HCT116 (cell line): ENCODE data around the gene PACRG. TPM values are rescaled to one million over a fixed set of nuclear protein-coding genes. Genes with fewer than 3 reads are reported as not detected.

ENCODE experiments used
- ATAC-seq: fragments of 200-7000 bp; cut with Tn5 transposase; 2 replicates; pipeline ENCODE4 v1.9.1; 2020; ENCODE audit warnings: mild to moderate bottlenecking, moderate library complexity
- BruUV-seq: library from RNA; stranded (reverse); fragments of 400-500 nt; replicated peaks from 2 replicates; lab custom pipeline; 2021; lab: Mats Ljungman, UMichigan
- CTCF ChIA-PET: fragments of 300-600 bp; sonication (Branson Sonifier 250); formaldehyde crosslinking; loops from one replicate; lab custom pipeline; 2021; ENCODE audit warnings: antibody characterized with exemption; lab: Charles Lee
- POLR2A ChIA-PET: fragments of 300-600, 350-600 bp; sonication (Branson Sonifier 250); formaldehyde crosslinking; loops from one replicate; lab custom pipeline; 2021; ENCODE audit warnings: antibody characterized with exemption; lab: Charles Lee
- RAD21 ChIA-PET, 2 experiments: fragments of 300-600 bp; sonication (Branson Sonifier 250); formaldehyde crosslinking; loops; one replicate each; lab custom pipeline; 2023; ENCODE audit warnings: low total read pairs in 2 of 2; ENCODE audit not compliant: uncharacterized antibody in 2 of 2, unreplicated experiment in 2 of 2, low non-redundant PET in 1 of 2; lab: Charles Lee
- DNase-seq: peaks from one replicate; pipeline ENCODE4 v3.0.0-alpha.2; 2010; ENCODE audit warnings: low read depth, low spot score
- H2AFZ ChIP-seq: fragments of 200-600 bp; shearing (Covaris generic), sonication (generic); 2 replicates; pipeline ENCODE4 v1.6.1; 2017; ENCODE audit warnings: low read depth, mixed run types, mixed read lengths, antibody characterized with exemption, low read length; ENCODE audit not compliant: poor library complexity, severe bottlenecking
- H3K27ac ChIP-seq: 2 replicates; pipeline ENCODE4 v1.5.1; 2012; ENCODE audit warnings: low read depth, low read length
- H3K27me3 ChIP-seq: fragments of 200-600 bp; sonication (generic); 2 replicates; pipeline ENCODE4 v1.6.1; 2016; ENCODE audit warnings: mixed run types, low read length, mixed read lengths; ENCODE audit not compliant: insufficient read depth
- H3K36me3 ChIP-seq, 2 experiments: fragments of 200-500 bp in 1 of 2; fragments of 200-600 bp in 1 of 2; sonication (Bioruptor generic) in 1 of 2; sonication (generic) in 1 of 2; 2 replicates each; pipeline versions ENCODE4 v1.5.1 to v1.6.1; 2014 to 2016; ENCODE audit warnings: low read length in 2 of 2, inconsistent platforms in 1 of 2, mixed read lengths in 1 of 2, mixed run types in 1 of 2; ENCODE audit not compliant: insufficient read depth in 2 of 2, control insufficient read depth in 1 of 2
- H3K4me1 ChIP-seq, 2 experiments: fragments of 200-600 bp in 1 of 2; sonication (generic) in 1 of 2; 2 replicates each; pipeline versions ENCODE4 v1.5.1 to v1.6.1; 2012 to 2017; ENCODE audit warnings: low read length in 2 of 2, inconsistent platforms in 1 of 2, mild to moderate bottlenecking in 1 of 2, mixed read lengths in 1 of 2, mixed run types in 1 of 2, moderate library complexity in 1 of 2; ENCODE audit not compliant: insufficient read depth in 2 of 2, control insufficient read depth in 1 of 2
- H3K4me2 ChIP-seq: fragments of 200-600 bp; sonication (generic); 2 replicates; pipeline ENCODE4 v1.6.1; 2017; ENCODE audit warnings: mixed run types, low read length, mixed read lengths
- H3K4me3 ChIP-seq, 2 experiments: fragments of 200-600 bp in 1 of 2; sonication (generic) in 1 of 2; replicated peaks in 1 of 2; 2 replicates each; pipeline ENCODE4 v1.5.1; 2011 to 2016; ENCODE audit warnings: low read length in 2 of 2, control low read depth in 1 of 2, low read depth in 1 of 2, mild to moderate bottlenecking in 1 of 2, mixed read lengths in 1 of 2, mixed run types in 1 of 2
- H3K79me2 ChIP-seq: fragments of 200-600 bp; sonication (generic); 2 replicates; pipeline ENCODE4 v1.6.1; 2017; ENCODE audit warnings: mild to moderate bottlenecking, mixed run types, low read length, moderate library complexity, mixed read lengths; ENCODE audit not compliant: insufficient read depth
- H3K9ac ChIP-seq: fragments of 200-600 bp; sonication (generic); 2 replicates; pipeline ENCODE4 v1.6.1; 2016; ENCODE audit warnings: low read length, mixed read lengths
- H3K9me2 ChIP-seq: fragments of 200-600 bp; sonication (generic), shearing (Covaris generic); 2 replicates; pipeline ENCODE4 v1.6.1; 2017; ENCODE audit warnings: mixed run types, mild to moderate bottlenecking, moderate library complexity; ENCODE audit not compliant: insufficient read depth
- H3K9me3 ChIP-seq, 2 experiments: fragments of 200-500 bp in 1 of 2; fragments of 200-600 bp in 1 of 2; sonication (Bioruptor generic) in 1 of 2; sonication (generic) in 1 of 2; 2 replicates each; pipeline ENCODE4 v1.6.1; 2014 to 2017; ENCODE audit warnings: low read length in 2 of 2, mixed read lengths in 2 of 2, inconsistent platforms in 1 of 2, low read depth in 1 of 2, mild to moderate bottlenecking in 1 of 2, mixed run types in 1 of 2, moderate library complexity in 1 of 2; ENCODE audit not compliant: control insufficient read depth in 1 of 2, insufficient read depth in 1 of 2
- H4K20me1 ChIP-seq: fragments of 200-600 bp; sonication (generic), shearing (Covaris generic); 2 replicates; pipeline ENCODE4 v1.6.1; 2017; ENCODE audit warnings: mixed run types, mild to moderate bottlenecking, moderate library complexity; ENCODE audit not compliant: insufficient read depth
- CBX3 ChIP-seq: IDR thresholded peaks from 2 replicates; pipeline ENCODE4 v1.6.1; 2012; ENCODE audit warnings: low read depth
- CEBPB ChIP-seq: IDR thresholded peaks from 2 replicates; pipeline ENCODE4 v1.6.1; 2012; ENCODE audit warnings: low read depth
- EGR1 ChIP-seq: IDR thresholded peaks from 2 replicates; pipeline ENCODE4 v1.6.1; 2012; ENCODE audit warnings: low read depth
- ELF1 ChIP-seq: IDR thresholded peaks from 2 replicates; pipeline ENCODE4 v1.6.1; 2012; ENCODE audit warnings: low read depth, borderline replicate concordance
- FOSL1 ChIP-seq: IDR thresholded peaks from 2 replicates; pipeline ENCODE4 v1.6.1; 2012; ENCODE audit warnings: low read depth
- JUND ChIP-seq: IDR thresholded peaks from 2 replicates; pipeline ENCODE4 v1.6.1; 2012
- POLR2A ChIP-seq: IDR thresholded peaks from 2 replicates; pipeline ENCODE4 v1.7.0; 2011; ENCODE audit warnings: borderline replicate concordance; ENCODE audit not compliant: insufficient read depth, insufficient read length; ENCODE audit errors: extremely low read depth
- POLR2AphosphoS5 ChIP-seq: IDR thresholded peaks from 2 replicates; pipeline ENCODE4 v1.6.1; 2011; ENCODE audit warnings: mild to moderate bottlenecking, low read depth, low read length, moderate library complexity
- RAD21 ChIP-seq: IDR thresholded peaks from 2 replicates; pipeline ENCODE4 v1.6.1; 2012; ENCODE audit warnings: low read depth, mild to moderate bottlenecking
- SP1 ChIP-seq: IDR thresholded peaks from 2 replicates; pipeline ENCODE4 v1.6.1; 2012; ENCODE audit warnings: low read depth
- TCF7L2 ChIP-seq: IDR thresholded peaks from 2 replicates; pipeline ENCODE4 v1.7.0; 2011; ENCODE audit warnings: borderline replicate concordance, inconsistent platforms; ENCODE audit not compliant: insufficient read depth, insufficient read length; ENCODE audit errors: extremely low read depth
- YY1 ChIP-seq: IDR thresholded peaks from 2 replicates; pipeline ENCODE4 v1.6.1; 2011; ENCODE audit warnings: low read length, low read depth, moderate library complexity, mild to moderate bottlenecking; ENCODE audit not compliant: insufficient replicate concordance; ENCODE audit errors: extremely low read depth
- ZFX ChIP-seq: fragments of 450-650 bp; IDR thresholded peaks from 2 replicates; pipeline ENCODE4 v1.6.1; 2017
- intact Hi-C: fragments of 100-400 bp; cut with micrococcal nuclease; formaldehyde crosslinking; loops from 2 replicates; pipeline ENCODE4 v1.10.0; 2022
- total RNA-seq: library from RNA; stranded (reverse); gene quantifications from one replicate; pipeline ENCODE4 v1.2.1, GENCODE V29; 2021; ENCODE audit not compliant: unreplicated experiment
- TF ChIP-seq, protein P1 (sequence below), 3 experiments: fragments of 200-600 bp in 1 of 3; sonication (generic) in 1 of 3; IDR thresholded peaks in 2 of 3; conservative IDR thresholded peaks in 1 of 3; 2 replicates each; pipeline ENCODE4 v1.5.1; 2012 to 2017; ENCODE audit warnings: low read depth in 2 of 3, low read length in 2 of 3, antibody characterized with exemption in 1 of 3, borderline replicate concordance in 1 of 3, control low read depth in 1 of 3, mild to moderate bottlenecking in 1 of 3, mixed read lengths in 1 of 3, mixed run types in 1 of 3, moderate library complexity in 1 of 3; ENCODE audit not compliant: insufficient read depth in 1 of 3
- TF ChIP-seq, protein P2 (sequence below): IDR thresholded peaks from 2 replicates; pipeline ENCODE4 v1.6.1; 2012
- TF ChIP-seq, protein P3 (sequence below): IDR thresholded peaks from 2 replicates; pipeline ENCODE4 v1.6.1; 2012
- TF ChIP-seq, protein P4 (sequence below): IDR thresholded peaks from 2 replicates; pipeline ENCODE4 v1.6.1; 2011; ENCODE audit warnings: mild to moderate bottlenecking, low read length, moderate library complexity; ENCODE audit not compliant: insufficient replicate concordance; ENCODE audit errors: extremely low read depth

Gene PACRG
- total RNA-seq, 1 experiment from 2014 or later: 0.71 TPM

DNA sequence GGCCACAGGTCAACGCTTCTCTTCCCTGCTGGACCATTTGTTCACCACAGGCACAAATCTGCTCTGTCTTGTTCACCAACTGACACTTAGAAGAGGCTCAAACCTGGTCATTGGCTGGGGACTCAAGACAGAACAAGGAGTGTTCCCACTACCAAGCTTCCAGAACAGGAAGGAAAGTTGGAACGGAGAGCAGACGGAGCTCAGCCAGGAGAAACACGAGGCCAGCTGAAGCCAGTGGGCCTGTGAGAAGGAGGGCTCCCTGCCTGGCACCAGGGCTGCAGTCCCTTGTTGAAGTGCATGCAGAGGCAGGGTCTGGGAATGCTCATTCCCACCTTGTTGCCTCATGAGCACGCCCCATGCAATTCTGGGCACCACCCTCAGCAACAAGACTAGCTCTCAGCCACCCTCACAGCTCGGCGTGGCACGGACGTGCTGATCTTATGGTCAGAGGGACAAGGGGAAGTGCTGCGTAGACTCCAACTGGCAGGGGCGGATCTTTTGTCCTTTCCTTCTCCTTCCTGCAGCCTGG, 450.2 kb downstream of the PACRG start:
- intact Hi-C loops: no loop called here
- TF ChIP-seq FOSL1 (no peak), EGR1 (no peak), SP1 (no peak), ZFX (no peak), RAD21 (no peak), YY1 (no peak), CBX3 (no peak)
- TF ChIP-seq, protein P1, sequence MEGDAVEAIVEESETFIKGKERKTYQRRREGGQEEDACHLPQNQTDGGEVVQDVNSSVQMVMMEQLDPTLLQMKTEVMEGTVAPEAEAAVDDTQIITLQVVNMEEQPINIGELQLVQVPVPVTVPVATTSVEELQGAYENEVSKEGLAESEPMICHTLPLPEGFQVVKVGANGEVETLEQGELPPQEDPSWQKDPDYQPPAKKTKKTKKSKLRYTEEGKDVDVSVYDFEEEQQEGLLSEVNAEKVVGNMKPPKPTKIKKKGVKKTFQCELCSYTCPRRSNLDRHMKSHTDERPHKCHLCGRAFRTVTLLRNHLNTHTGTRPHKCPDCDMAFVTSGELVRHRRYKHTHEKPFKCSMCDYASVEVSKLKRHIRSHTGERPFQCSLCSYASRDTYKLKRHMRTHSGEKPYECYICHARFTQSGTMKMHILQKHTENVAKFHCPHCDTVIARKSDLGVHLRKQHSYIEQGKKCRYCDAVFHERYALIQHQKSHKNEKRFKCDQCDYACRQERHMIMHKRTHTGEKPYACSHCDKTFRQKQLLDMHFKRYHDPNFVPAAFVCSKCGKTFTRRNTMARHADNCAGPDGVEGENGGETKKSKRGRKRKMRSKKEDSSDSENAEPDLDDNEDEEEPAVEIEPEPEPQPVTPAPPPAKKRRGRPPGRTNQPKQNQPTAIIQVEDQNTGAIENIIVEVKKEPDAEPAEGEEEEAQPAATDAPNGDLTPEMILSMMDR (IDR thresholded peaks at IDR 0.05 in 2 of 3, conservative IDR thresholded peaks at IDR 0.05 in 1 of 3; ENCODE audit: borderline replicate concordance in 1 of 3, insufficient read depth in 1 of 3, low read depth in 2 of 3, low read length in 2 of 3): no peak
- TF ChIP-seq, all 23 proteins: peak for 0
- CTCF ChIA-PET: no interaction called here
- RAD21 ChIA-PET: no interaction called here
- no peak overlapping the region for H2AFZ ChIP-seq
- H3K4me3 ChIP-seq: no peak overlapping the region
- H3K9me3 ChIP-seq: no peaks in the 10 kb centered on the region; a peak in 1 of 4 replicates
- H3K27me3 ChIP-seq: no peaks in the 10 kb centered on the region
- no peak overlapping the region for H3K9ac ChIP-seq
- no peak for DNase-seq
- H3K4me2 ChIP-seq: no peak overlapping the region
- H4K20me1 ChIP-seq: no peaks in the 10 kb centered on the region
- ATAC-seq: no peak
- no peak overlapping the region for H3K27ac ChIP-seq
- POLR2A ChIA-PET: no interaction called here
- BruUV-seq: no TSS peak
- no peaks in the 10 kb centered on the region for H3K9me2 ChIP-seq
- H3K4me1 ChIP-seq: peaks cover 0 to 4% of the 10 kb centered on the region in 2 experiments; a peak in 1 of 4 replicates
- no peaks in the 10 kb centered on the region for H3K36me3 ChIP-seq
- H3K79me2 ChIP-seq: no peaks in the 10 kb centered on the region

DNA sequence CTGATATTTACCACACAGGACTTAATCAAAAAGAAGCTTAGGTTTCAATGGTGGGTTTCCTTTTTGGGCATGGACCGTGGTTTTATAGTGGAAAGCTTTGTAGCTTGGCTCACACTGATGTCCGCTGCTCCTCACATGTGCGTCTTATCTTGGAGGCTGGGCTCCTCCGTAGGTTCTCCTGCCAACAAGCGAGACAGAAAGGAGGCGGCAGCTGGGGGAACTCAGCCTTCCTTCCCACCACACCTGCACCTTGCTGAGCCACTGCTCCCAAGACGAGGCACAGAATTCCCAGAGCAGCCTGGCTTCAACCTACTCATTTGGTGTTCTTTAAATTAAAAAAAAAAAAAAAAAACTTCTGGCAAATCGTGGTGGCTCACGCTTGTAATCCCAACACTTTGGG, 451.3 kb downstream of the PACRG start:
- Histone ChIP-seq H3K27me3 (no peaks in the 10 kb centered on the region), H3K27ac (no peak overlapping the region), H3K79me2 (no peaks in the 10 kb centered on the region), H3K9ac (no peak overlapping the region), H3K9me3 (no peaks in the 10 kb centered on the region; a peak in 1 of 4 replicates), H3K4me3 (no peak overlapping the region), H3K4me2 (no peak overlapping the region), H2AFZ (no peak overlapping the region), H3K9me2 (no peaks in the 10 kb centered on the region), H3K36me3 (no peaks in the 10 kb centered on the region), H3K4me1 (peaks cover 0 to 4% of the 10 kb centered on the region in 2 experiments; a peak in 1 of 4 replicates), H4K20me1 (no peaks in the 10 kb centered on the region)
- DNase-seq (no peak), ATAC-seq (no peak)
- TF ChIP-seq CBX3 (no peak), CEBPB (no peak), POLR2AphosphoS5 (no peak), ELF1 (no peak), EGR1 (no peak), TCF7L2 (no peak), POLR2A (no peak), FOSL1 (no peak), JUND (no peak)
- TF ChIP-seq, protein P2, sequence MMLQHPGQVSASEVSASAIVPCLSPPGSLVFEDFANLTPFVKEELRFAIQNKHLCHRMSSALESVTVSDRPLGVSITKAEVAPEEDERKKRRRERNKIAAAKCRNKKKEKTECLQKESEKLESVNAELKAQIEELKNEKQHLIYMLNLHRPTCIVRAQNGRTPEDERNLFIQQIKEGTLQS: no peak
- TF ChIP-seq, protein P3, sequence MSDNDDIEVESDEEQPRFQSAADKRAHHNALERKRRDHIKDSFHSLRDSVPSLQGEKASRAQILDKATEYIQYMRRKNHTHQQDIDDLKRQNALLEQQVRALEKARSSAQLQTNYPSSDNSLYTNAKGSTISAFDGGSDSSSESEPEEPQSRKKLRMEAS: no peak
- TF ChIP-seq, protein P4, sequence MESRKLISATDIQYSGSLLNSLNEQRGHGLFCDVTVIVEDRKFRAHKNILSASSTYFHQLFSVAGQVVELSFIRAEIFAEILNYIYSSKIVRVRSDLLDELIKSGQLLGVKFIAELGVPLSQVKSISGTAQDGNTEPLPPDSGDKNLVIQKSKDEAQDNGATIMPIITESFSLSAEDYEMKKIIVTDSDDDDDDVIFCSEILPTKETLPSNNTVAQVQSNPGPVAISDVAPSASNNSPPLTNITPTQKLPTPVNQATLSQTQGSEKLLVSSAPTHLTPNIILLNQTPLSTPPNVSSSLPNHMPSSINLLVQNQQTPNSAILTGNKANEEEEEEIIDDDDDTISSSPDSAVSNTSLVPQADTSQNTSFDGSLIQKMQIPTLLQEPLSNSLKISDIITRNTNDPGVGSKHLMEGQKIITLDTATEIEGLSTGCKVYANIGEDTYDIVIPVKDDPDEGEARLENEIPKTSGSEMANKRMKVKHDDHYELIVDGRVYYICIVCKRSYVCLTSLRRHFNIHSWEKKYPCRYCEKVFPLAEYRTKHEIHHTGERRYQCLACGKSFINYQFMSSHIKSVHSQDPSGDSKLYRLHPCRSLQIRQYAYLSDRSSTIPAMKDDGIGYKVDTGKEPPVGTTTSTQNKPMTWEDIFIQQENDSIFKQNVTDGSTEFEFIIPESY: no peak
- intact Hi-C loops: no loop called here
- BruUV-seq: no TSS peak
- RAD21 ChIA-PET: no interaction called here
- POLR2A ChIA-PET: no interaction called here
- CTCF ChIA-PET: no interaction called here
